Measurements from ENCODE around the gene MYLK. TPM values are rescaled to one million over a fixed set of nuclear protein-coding genes. Genes with fewer than 3 reads are reported as not detected.

MYLK gene
- total and polyA plus RNA-seq, 2 of the 4 experiments (the other 2 are of a cell fraction): 299 to 484 TPM

GRCh38 chr3:123872621-123873020 is 11.5 kb downstream of the MYLK start:
- peaks cover 3% of the 10 kb centered on the region for H3K9me3 ChIP-seq (ENCODE audit: control insufficient read depth, insufficient read depth, low read length)
- H3K23ac ChIP-seq (ENCODE audit: low read depth, low read length): no peak overlapping the region
- H2BK120ac ChIP-seq (ENCODE audit: low read depth, low read length): no peak overlapping the region
- no peak overlapping the region for H2AK5ac ChIP-seq (ENCODE audit: low read depth, low read length)
- no peak overlapping the region for H2AFZ ChIP-seq (replicated peaks; ENCODE audit: low read length, poor library complexity)
- no peak for DNase-seq
- H3K56ac ChIP-seq (ENCODE audit: extremely low read depth, insufficient read depth, low read length): no peak overlapping the region
- H3K27me3 ChIP-seq (ENCODE audit: control insufficient read depth, insufficient read depth, low read length): no peaks in the 10 kb centered on the region
- H2BK15ac ChIP-seq (ENCODE audit: low read depth, low read length): no peak overlapping the region
- no peak overlapping the region for H4K91ac ChIP-seq (ENCODE audit: insufficient read depth, low read depth, low read length)
- no CpG with 5 or more reads among the region's 1 CpG for WGBS, 2 experiments (ENCODE audit: extremely low coverage in 2 of 2, insufficient read length in 1 of 2)
- H3K36me3 ChIP-seq (ENCODE audit: control insufficient read depth, insufficient read depth, low read length): peaks cover 24% of the 10 kb centered on the region
- ChIA-PET POLR2A (ENCODE audit: unreplicated experiment) (no interaction called here), CTCF (interaction anchor here (0.6 kb wide), 1 partner anchor 13 kb away, joined by 3 read pairs; no protein-coding TSS in a partner anchor)
- no peak overlapping the region for H3K27ac ChIP-seq (ENCODE audit: insufficient read depth, low read length)
- H3K4ac ChIP-seq (ENCODE audit: low read depth, low read length): no peak overlapping the region
- H3K4me2 ChIP-seq (ENCODE audit: low read depth, low read length): no peak overlapping the region
- peaks cover 44% of the 10 kb centered on the region; the same call in 1 of the 2 replicates for H4K20me1 ChIP-seq (ENCODE audit: insufficient read depth, low read length)
- peaks cover 41 to 67% of the 10 kb centered on the region in 2 experiments for H3K79me1 ChIP-seq (ENCODE audit: low read depth in 1 of 2, low read length in 2 of 2)
- BruUV-seq (replicated peaks): no TSS peak
- TF ChIP-seq FOS (IDR thresholded peaks at IDR 0.05; ENCODE audit: low read depth, low read length): no peak
- no peak for TF ChIP-seq USF2 (IDR thresholded peaks at IDR 0.05; ENCODE audit: low read depth, low read length)
- TF ChIP-seq POLR2A (IDR thresholded peaks at IDR 0.05; ENCODE audit: low read depth, low read length): no peak
- TF ChIP-seq CTCF (conservative IDR thresholded peaks at IDR 0.05; ENCODE audit: low read depth, low read length): no peak
- no peak for TF ChIP-seq RCOR1 (IDR thresholded peaks at IDR 0.05; ENCODE audit: insufficient replicate concordance, low read length)
- dilution Hi-C loops (cut with HindIII; ENCODE audit: low sequenced_read_pairs, unreplicated experiment) (no loop called here), in situ Hi-C loops (cut with MboI; ENCODE audit: low sequenced_read_pairs) (no loop called here), intact Hi-C loops (cut with micrococcal nuclease) (loop anchor here (10.0 kb wide), 1 partner anchor 218 kb away; no protein-coding TSS in a partner anchor)
- peaks cover 25% of the 10 kb centered on the region for H3K9me1 ChIP-seq (ENCODE audit: insufficient read depth, low read length)
- no peak overlapping the region for H2BK20ac ChIP-seq (ENCODE audit: low read depth, low read length)
- H3K4me1 ChIP-seq (ENCODE audit: control insufficient read depth, insufficient read depth, low read length): peaks cover 16% of the 10 kb centered on the region
- H4K8ac ChIP-seq (ENCODE audit: low read depth in 2 of 2, low read length in 2 of 2): no peak overlapping the region
- H3K4me3 ChIP-seq (ENCODE audit: insufficient read depth, low read depth, low read length): no peak overlapping the region
- no peak overlapping the region for H3K14ac ChIP-seq (replicated peaks; ENCODE audit: low read depth, low read length)
- H3K18ac ChIP-seq (ENCODE audit: low read depth, low read length): no peak overlapping the region
- no peak for ATAC-seq (ENCODE audit: low read depth)
- H2AK9ac ChIP-seq (replicated peaks; ENCODE audit: low read depth, low read length, poor library complexity): no peak overlapping the region
- H3K9ac ChIP-seq (ENCODE audit: low read depth, low read length): no peak overlapping the region
- no peak overlapping the region for H4K5ac ChIP-seq (ENCODE audit: low read depth, low read length)
- H2BK5ac ChIP-seq (ENCODE audit: low read depth, low read length, poor library complexity, severe bottlenecking): no peak overlapping the region

Data from IMR-90 (cell line).